ENCODE data around the gene PRADC1. TPM values are rescaled to one million over a fixed set of nuclear protein-coding genes. Genes with fewer than 3 reads are reported as not detected.

PRADC1 gene
- polyA plus RNA-seq, 3 donors, result 9.0 to 49.2 (median 33.3) TPM

DNA sequence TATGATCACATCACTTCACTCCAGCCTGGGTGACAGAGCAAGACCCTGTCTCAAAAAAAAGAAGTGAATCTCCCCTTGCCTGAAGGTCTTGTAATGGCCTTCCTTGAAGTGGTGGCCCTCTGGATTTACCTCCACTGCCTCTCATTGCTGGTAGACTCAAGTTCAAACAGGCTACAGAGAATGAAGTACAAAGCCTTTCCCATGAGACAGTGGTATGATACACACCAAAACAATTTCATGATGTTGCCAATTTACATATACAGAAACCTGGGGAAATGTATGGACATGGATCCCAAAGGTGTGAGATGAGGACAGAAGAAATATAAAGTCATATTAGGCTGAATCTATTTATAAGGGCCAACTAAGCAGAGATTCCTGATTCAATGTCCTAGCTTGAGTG is 35.5 kb downstream of the PRADC1 start:
- no peak overlapping the region for H3K4me2 ChIP-seq (replicated peaks; ENCODE audit: extremely low read depth, low read length, poor library complexity, severe bottlenecking)
- H3K27me3 Mint-ChIP-seq (ENCODE audit: low read depth in 3 of 3), result peaks cover 49 to 68% (median 52%) of the 10 kb centered on the region in 3 donors
- no peak for DNase-seq

DNA sequence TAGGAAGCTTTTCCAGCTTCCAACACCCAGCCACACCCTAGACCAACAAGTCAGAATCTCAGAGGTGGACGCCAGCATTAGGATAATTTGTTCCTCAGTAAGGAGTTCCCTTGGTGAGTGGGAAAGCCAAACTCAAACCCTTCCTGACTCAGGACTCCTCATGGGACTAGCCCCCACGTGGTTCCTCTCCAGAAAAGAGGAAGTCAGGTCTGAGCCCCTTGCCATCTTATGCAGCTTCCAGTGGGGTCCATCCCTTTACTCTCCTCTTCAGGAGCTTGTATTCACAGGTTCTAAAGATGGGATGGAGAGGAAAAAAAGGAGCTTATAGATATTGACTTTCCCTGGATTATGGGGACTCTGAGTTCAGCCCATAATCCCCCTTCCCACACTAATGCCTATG is 45.5 kb downstream of the PRADC1 start:
- peaks cover 13 to 33% (median 21%) of the 10 kb centered on the region in 3 donors for H3K27me3 Mint-ChIP-seq (ENCODE audit: low read depth in 3 of 3)
- no peaks in the 10 kb centered on the region for H3K27me3 ChIP-seq (ENCODE audit: control insufficient read depth in 2 of 2, insufficient read depth in 2 of 2, low read length in 2 of 2)
- no peaks in the 10 kb centered on the region for H3K36me3 Mint-ChIP-seq
- no CpG with 5 or more reads among the region's 2 CpGs for WGBS (ENCODE audit: insufficient coverage)
- H3K9me3 ChIP-seq (replicated peaks in 1 of 2; ENCODE audit: control insufficient read depth in 1 of 2, insufficient read depth in 1 of 2, low read length in 2 of 2), result no peaks in the 10 kb centered on the region
- no peak overlapping the region for H3K27ac Mint-ChIP-seq
- TF ChIP-seq, protein P1, sequence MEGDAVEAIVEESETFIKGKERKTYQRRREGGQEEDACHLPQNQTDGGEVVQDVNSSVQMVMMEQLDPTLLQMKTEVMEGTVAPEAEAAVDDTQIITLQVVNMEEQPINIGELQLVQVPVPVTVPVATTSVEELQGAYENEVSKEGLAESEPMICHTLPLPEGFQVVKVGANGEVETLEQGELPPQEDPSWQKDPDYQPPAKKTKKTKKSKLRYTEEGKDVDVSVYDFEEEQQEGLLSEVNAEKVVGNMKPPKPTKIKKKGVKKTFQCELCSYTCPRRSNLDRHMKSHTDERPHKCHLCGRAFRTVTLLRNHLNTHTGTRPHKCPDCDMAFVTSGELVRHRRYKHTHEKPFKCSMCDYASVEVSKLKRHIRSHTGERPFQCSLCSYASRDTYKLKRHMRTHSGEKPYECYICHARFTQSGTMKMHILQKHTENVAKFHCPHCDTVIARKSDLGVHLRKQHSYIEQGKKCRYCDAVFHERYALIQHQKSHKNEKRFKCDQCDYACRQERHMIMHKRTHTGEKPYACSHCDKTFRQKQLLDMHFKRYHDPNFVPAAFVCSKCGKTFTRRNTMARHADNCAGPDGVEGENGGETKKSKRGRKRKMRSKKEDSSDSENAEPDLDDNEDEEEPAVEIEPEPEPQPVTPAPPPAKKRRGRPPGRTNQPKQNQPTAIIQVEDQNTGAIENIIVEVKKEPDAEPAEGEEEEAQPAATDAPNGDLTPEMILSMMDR (IDR thresholded peaks at IDR 0.05), result no peak
- no peaks in the 10 kb centered on the region for H3K4me1 ChIP-seq (ENCODE audit: control insufficient read depth in 1 of 2, insufficient read depth in 2 of 2, low read length in 2 of 2)
- H3K4me1 Mint-ChIP-seq, result no peaks in the 10 kb centered on the region
- H3K27ac ChIP-seq (ENCODE audit: low read depth in 1 of 2, low read length in 2 of 2), result no peak overlapping the region
- H3K79me2 ChIP-seq (ENCODE audit: insufficient read depth, low read length), result no peaks in the 10 kb centered on the region
- no peak overlapping the region for H2AFZ ChIP-seq (ENCODE audit: insufficient read depth, low read depth, low read length, poor library complexity, severe bottlenecking)
- no peak overlapping the region for H3K4me3 Mint-ChIP-seq
- no peak for DNase-seq
- H3K4me2 ChIP-seq (replicated peaks; ENCODE audit: extremely low read depth, low read length, poor library complexity, severe bottlenecking), result no peak overlapping the region
- intact Hi-C loops (cut with micrococcal nuclease), result no loop called here
- H3K9ac ChIP-seq (ENCODE audit: insufficient read depth, low read length, poor library complexity, severe bottlenecking), result no peak overlapping the region
- peaks cover 0 to 12% (median 8%) of the 10 kb centered on the region in 7 donors for H3K9me3 Mint-ChIP-seq
- no peaks in the 10 kb centered on the region for H3K36me3 ChIP-seq (replicated peaks in 1 of 2; ENCODE audit: control insufficient read depth in 1 of 2, insufficient read depth in 2 of 2, low read length in 2 of 2)
- no peaks in the 10 kb centered on the region for H4K20me1 ChIP-seq (ENCODE audit: insufficient read depth, low read length)
- no peak overlapping the region for H3K4me3 ChIP-seq (replicated peaks in 1 of 3; ENCODE audit: low read depth in 2 of 3, low read length in 3 of 3)

More for the DNA sequence above, 35.5 kb downstream of the PRADC1 start:
- peaks cover 0 to 18% (median 7%) of the 10 kb centered on the region in 7 donors for H3K9me3 Mint-ChIP-seq
- no peak overlapping the region for H3K4me3 Mint-ChIP-seq
- Histone ChIP-seq H3K79me2 (ENCODE audit: insufficient read depth, low read length) (no peaks in the 10 kb centered on the region), H3K27me3 (ENCODE audit: control insufficient read depth in 2 of 2, insufficient read depth in 2 of 2, low read length in 2 of 2) (peaks cover 19 to 39% of the 10 kb centered on the region in 2 donors), H3K4me3 (replicated peaks in 1 of 3; ENCODE audit: low read depth in 2 of 3, low read length in 3 of 3) (no peak overlapping the region), H3K4me1 (ENCODE audit: control insufficient read depth in 1 of 2, insufficient read depth in 2 of 2, low read length in 2 of 2) (peaks cover 0 to 4% of the 10 kb centered on the region in 2 donors), H2AFZ (ENCODE audit: insufficient read depth, low read depth, low read length, poor library complexity, severe bottlenecking) (no peak overlapping the region), H3K9me3 (replicated peaks in 1 of 2; ENCODE audit: control insufficient read depth in 1 of 2, insufficient read depth in 1 of 2, low read length in 2 of 2) (no peaks in the 10 kb centered on the region), H3K27ac (ENCODE audit: low read depth in 1 of 2, low read length in 2 of 2) (no peak overlapping the region), H4K20me1 (ENCODE audit: insufficient read depth, low read length) (no peaks in the 10 kb centered on the region), H3K36me3 (replicated peaks in 1 of 2; ENCODE audit: control insufficient read depth in 1 of 2, insufficient read depth in 2 of 2, low read length in 2 of 2) (no peaks in the 10 kb centered on the region), H3K9ac (ENCODE audit: insufficient read depth, low read length, poor library complexity, severe bottlenecking) (no peak overlapping the region)
- peaks cover 0 to 3% of the 10 kb centered on the region in 2 donors for H3K36me3 Mint-ChIP-seq
- intact Hi-C loops (cut with micrococcal nuclease), result no loop called here
- TF ChIP-seq, protein P1 (IDR thresholded peaks at IDR 0.05), result no peak
- peaks cover 2% of the 10 kb centered on the region for H3K4me1 Mint-ChIP-seq
- H3K27ac Mint-ChIP-seq, result no peak overlapping the region

Data from CD14-positive monocyte (primary cell).